Bronchial epithelial cell (primary cell): Measurements from ENCODE around the gene PTAFR. TPM values are rescaled to one million over a fixed set of nuclear protein-coding genes. Genes with fewer than 3 reads are reported as not detected.

Source experiments
- DNase-seq: peaks from one replicate; pipeline ENCODE4 v3.0.0-alpha.2; 2010; ENCODE audit warnings: low read depth
- FAIRE-seq: peaks from 2 replicates; lab custom pipeline; 2011; peaks lifted over from hg19 to GRCh38; lab: Jason Lieb, UNC
- H3K27me3 ChIP-seq: 2 replicates; pipeline ENCODE4 v1.5.1; 2011; ENCODE audit warnings: low read length; ENCODE audit not compliant: control insufficient read depth, insufficient read depth
- H3K36me3 ChIP-seq: 2 replicates; pipeline ENCODE4 v1.5.1; 2011; ENCODE audit warnings: low read length; ENCODE audit not compliant: control insufficient read depth, insufficient read depth
- H3K4me3 ChIP-seq: 2 replicates; pipeline ENCODE4 v1.5.1; 2011; ENCODE audit warnings: mild to moderate bottlenecking, low read depth, low read length, control low read depth
- total RNA-seq: library from RNA; depleted of rRNA; stranded (reverse); fragments of >200 nt; gene quantifications from 2 replicates; pipeline ENCODE4 v1.2.1, GENCODE V29; 2014
- TF ChIP-seq, protein P1 (sequence below): IDR thresholded peaks from 2 replicates; pipeline ENCODE4 v1.5.1; 2011; ENCODE audit warnings: mild to moderate bottlenecking, moderate library complexity, low read length, control low read depth, inconsistent platforms; ENCODE audit not compliant: insufficient read depth, severe bottlenecking

PTAFR gene
- total RNA-seq, 1 donor from 2014 or later: 5.0 TPM

- peak; percentile 94 for FAIRE-seq
- peak; percentile 77 for DNase-seq
These were observed 15.7 kb downstream of the PTAFR start for GRCh38 chr1:28160782-28161266.

DNA sequence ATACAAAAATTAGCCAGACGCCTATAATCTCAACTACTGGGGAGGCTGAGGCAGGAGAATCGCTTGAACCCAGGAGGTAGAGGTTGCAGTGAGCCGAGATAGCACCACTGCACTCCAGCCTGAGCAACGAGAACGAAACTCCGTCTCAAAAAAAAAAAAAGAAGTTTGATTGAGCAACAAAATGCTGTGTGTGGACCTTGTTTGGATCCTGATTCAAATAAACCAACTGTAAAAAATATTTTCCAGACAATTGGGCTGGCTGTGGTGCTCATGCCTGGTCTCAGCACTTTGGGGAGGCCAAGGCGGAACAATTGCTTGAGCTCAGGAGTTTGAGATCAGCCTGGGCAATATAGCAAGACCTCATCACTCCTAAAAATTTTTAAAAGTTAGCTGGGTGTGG, 16.8 kb downstream of the PTAFR start:
- no peak for FAIRE-seq
- no peak for DNase-seq
- no peaks in the 10 kb centered on the region for H3K36me3 ChIP-seq
- H3K4me3 ChIP-seq: no peak overlapping the region
- TF ChIP-seq, protein P1, sequence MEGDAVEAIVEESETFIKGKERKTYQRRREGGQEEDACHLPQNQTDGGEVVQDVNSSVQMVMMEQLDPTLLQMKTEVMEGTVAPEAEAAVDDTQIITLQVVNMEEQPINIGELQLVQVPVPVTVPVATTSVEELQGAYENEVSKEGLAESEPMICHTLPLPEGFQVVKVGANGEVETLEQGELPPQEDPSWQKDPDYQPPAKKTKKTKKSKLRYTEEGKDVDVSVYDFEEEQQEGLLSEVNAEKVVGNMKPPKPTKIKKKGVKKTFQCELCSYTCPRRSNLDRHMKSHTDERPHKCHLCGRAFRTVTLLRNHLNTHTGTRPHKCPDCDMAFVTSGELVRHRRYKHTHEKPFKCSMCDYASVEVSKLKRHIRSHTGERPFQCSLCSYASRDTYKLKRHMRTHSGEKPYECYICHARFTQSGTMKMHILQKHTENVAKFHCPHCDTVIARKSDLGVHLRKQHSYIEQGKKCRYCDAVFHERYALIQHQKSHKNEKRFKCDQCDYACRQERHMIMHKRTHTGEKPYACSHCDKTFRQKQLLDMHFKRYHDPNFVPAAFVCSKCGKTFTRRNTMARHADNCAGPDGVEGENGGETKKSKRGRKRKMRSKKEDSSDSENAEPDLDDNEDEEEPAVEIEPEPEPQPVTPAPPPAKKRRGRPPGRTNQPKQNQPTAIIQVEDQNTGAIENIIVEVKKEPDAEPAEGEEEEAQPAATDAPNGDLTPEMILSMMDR: no peak
- H3K27me3 ChIP-seq: no peaks in the 10 kb centered on the region

More at GRCh38 chr1:28160782-28161266, 15.7 kb downstream of the PTAFR start:
- no peaks in the 10 kb centered on the region for H3K27me3 ChIP-seq
- no peaks in the 10 kb centered on the region for H3K36me3 ChIP-seq
- H3K4me3 ChIP-seq: no peak overlapping the region
- TF ChIP-seq, protein P1: no peak

DNA sequence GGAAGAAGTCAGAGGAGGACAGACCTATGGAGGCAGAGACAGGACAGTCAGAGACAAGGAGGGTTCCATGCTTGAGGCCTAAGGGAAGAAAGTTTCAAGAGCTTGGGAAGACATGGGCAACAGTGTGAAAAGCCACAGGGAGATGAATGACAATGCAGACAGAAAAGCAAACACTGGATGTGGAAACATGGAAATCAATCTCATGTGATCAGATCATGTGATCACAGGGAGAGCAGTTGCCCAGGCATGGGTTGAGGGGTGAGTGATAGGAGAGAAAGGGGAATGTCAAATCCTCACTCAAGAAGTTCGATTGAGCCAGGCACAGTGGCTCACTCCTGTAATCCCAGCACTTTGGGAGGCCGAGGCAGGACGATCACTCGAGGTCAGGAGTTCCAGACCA, 17.2 kb downstream of the PTAFR start:
- peak; percentile 36 for FAIRE-seq
- H3K4me3 ChIP-seq: no peak overlapping the region
- no peaks in the 10 kb centered on the region for H3K27me3 ChIP-seq
- no peaks in the 10 kb centered on the region for H3K36me3 ChIP-seq
- TF ChIP-seq, protein P1: no peak
- no peak for DNase-seq

GRCh38 chr1:28157894-28158293, 18.6 kb downstream of the PTAFR start:
- Histone ChIP-seq H3K27me3 (no peaks in the 10 kb centered on the region), H3K4me3 (no peak overlapping the region), H3K36me3 (no peaks in the 10 kb centered on the region)
- DNase-seq: no peak
- FAIRE-seq: no peak
- TF ChIP-seq, protein P1: no peak

GRCh38 chr1:28156821-28157220, 19.7 kb downstream of the PTAFR start:
- DNase-seq (no peak), FAIRE-seq (no peak)
- no peak overlapping the region for H3K4me3 ChIP-seq
- TF ChIP-seq, protein P1: no peak
- H3K27me3 ChIP-seq: no peaks in the 10 kb centered on the region
- no peaks in the 10 kb centered on the region for H3K36me3 ChIP-seq

GRCh38 chr1:28155628-28156027, 20.9 kb downstream of the PTAFR start:
- no peak overlapping the region for H3K4me3 ChIP-seq
- TF ChIP-seq, protein P1: no peak
- no peaks in the 10 kb centered on the region for H3K27me3 ChIP-seq
- DNase-seq (no peak), FAIRE-seq (no peak)
- peaks cover 2% of the 10 kb centered on the region for H3K36me3 ChIP-seq
